H1 (cell line): ENCODE measurements around the gene CCDC183. TPM values are rescaled to one million over a fixed set of nuclear protein-coding genes. Genes with fewer than 3 reads are reported as not detected.
A peak's percentile ranks its signal among the peaks of the same experiment; 100 is the strongest.

ENCODE experiments used
- ASH2L ChIP-seq: fragments of 200-600, 300-600 bp; sonication (generic); IDR thresholded peaks from one replicate; pipeline ENCODE4 v1.7.1; 2017; ENCODE audit warnings: low read length
- CEBPB ChIP-seq: IDR thresholded peaks from 2 replicates; pipeline ENCODE4 v1.6.1; 2012; ENCODE audit warnings: low read depth, low read length
- CREB1 ChIP-seq: IDR thresholded peaks from 2 replicates; pipeline ENCODE4 v1.6.1; 2012; ENCODE audit warnings: inconsistent platforms
- GTF2F1 ChIP-seq: IDR thresholded peaks from 2 replicates; pipeline ENCODE4 v1.6.1; 2012; ENCODE audit warnings: low read depth, low read length, improper control_type of control experiment, borderline replicate concordance
- KDM4A ChIP-seq: IDR thresholded peaks from one replicate; pipeline ENCODE4 v1.7.1; 2012; ENCODE audit warnings: low read depth, mild to moderate bottlenecking, moderate library complexity, low read length, inconsistent platforms; ENCODE audit not compliant: severe bottlenecking
- KDM5A ChIP-seq: fragments of 200-600 bp; IDR thresholded peaks from 2 replicates; pipeline ENCODE4 v1.7.1; 2012; ENCODE audit warnings: mild to moderate bottlenecking, low read length, inconsistent platforms, mixed read lengths
- SAP30 ChIP-seq: fragments of 300-600 bp; sonication (generic); IDR thresholded peaks from 2 replicates; pipeline ENCODE4 v1.7.1; 2012; ENCODE audit warnings: low read length, moderate library complexity, mild to moderate bottlenecking, inconsistent platforms; ENCODE audit not compliant: insufficient read depth, insufficient replicate concordance
- TAF7 ChIP-seq: optimal IDR thresholded peaks from 2 replicates; pipeline ENCODE3; 2011; ENCODE audit warnings: low read depth, mild to moderate bottlenecking, inconsistent platforms, low read length, moderate library complexity, borderline replicate concordance
- polyA plus RNA-seq, 7 experiments: library from polyadenylated mRNA; depleted of rRNA in 3 of 7; stranded (reverse) in 5 of 7; unstranded in 2 of 7; fragments of >200 nt in 5 of 7; fragments of 200-250 nt in 2 of 7; gene quantifications; 1 replicate in 5 of 7; 2 replicates in 1 of 7; 4 replicates in 1 of 7; pipeline versions ENCODE4 v1.2.1 to v1.2.3, GENCODE V29; 2011 to 2013; ENCODE audit warnings: missing spikeins in 2 of 7, mixed read lengths in 2 of 7
- total RNA-seq: library from RNA; stranded (reverse); fragmentation: NEBNext Ultra II Directional; extraction: Animal tissue kit (Norgen Biotek cat#: 25700); gene quantifications from 2 replicates; pipeline ENCODE4 v1.2.1, GENCODE V29; 2021

Gene CCDC183
- total and polyA plus RNA-seq, 2 of the 8 experiments (the other 6 are each of a cell fraction or from before 2014, with no cell fraction given): 0.51 to 1.6 TPM

- TF ChIP-seq GTF2F1 (no peak), TAF7 (no peak), KDM5A (no peak), SAP30 (no peak), CREB1 (no peak), KDM4A (peak; percentile 73), CEBPB (no peak), ASH2L (no peak)
- TF ChIP-seq, all 59 proteins: peak for 4
These were observed 25.1 kb downstream of the CCDC183 start (continued) for GRCh38 chr9:136820971-136821825.
